GM12892 (cell line): Measurements from ENCODE around the gene CEP104.

Experiments used
- POLR2A ChIP-seq: IDR thresholded peaks from 2 replicates; pipeline ENCODE4 v1.6.1; 2011; ENCODE audit warnings: low read depth, low read length, control low read depth
- POLR2AphosphoS5 ChIP-seq: IDR thresholded peaks from 2 replicates; pipeline ENCODE4 v1.6.1; 2011; ENCODE audit warnings: low read depth, low read length, control low read depth
- TAF1 ChIP-seq: IDR thresholded peaks from 2 replicates; pipeline ENCODE4 v1.6.1; 2011; ENCODE audit warnings: low read depth, mild to moderate bottlenecking, control low read depth, low read length, borderline replicate concordance

DNA sequence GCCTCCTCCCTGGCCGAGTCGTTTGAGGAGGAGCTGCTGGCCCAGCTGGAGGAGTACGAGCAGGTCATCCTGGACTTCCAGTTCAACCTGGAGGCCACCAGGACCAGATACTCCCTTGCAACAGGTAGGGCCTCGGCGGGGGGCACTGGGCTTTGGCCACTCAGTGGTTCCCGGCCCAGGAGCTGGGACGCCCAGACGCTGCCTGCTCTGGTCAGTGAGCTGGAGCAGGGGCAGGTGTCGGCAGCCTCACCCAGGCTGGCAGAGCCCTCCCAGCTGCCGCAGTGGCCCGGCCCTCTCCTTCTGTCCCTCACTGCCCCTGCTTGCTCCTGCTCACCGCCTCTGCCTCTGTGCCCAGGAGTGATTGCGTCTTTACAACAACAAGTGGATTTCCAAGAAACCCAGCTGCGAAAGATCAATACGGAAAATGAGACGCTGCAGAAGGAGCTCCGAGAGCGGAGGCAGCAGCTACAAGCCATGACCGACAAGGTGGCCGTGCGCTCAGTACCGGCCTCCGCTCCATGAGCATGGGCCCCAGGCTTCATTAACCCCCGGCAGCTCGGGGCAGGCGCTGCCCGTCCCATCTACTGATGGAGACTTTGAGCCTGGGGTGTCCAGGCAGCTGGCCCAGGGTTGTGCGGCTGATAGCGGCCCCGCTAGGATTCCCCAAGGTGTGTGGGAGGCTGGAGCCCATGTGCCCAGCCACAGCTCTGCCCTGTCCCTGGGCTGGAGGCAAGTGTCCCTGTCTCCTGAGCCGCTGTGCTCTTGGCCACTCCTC, 93.5 kb downstream of the CEP104 start:
- no peak for TF ChIP-seq POLR2A
- no peak for TF ChIP-seq POLR2AphosphoS5
- no peak for TF ChIP-seq TAF1
